ENCODE results near the gene CEACAM20.
"Not testable (repeated sequence)": the region's sequence is repeated elsewhere in the genome, so short reads cannot be mapped to it uniquely, and the experiment has no call there.

CEACAM20 gene

GRCh38 chr19:44529536-44529935 lies at the start of gene CEACAM20:
TSS of gene CEACAM20 (minus strand) at chr19:44529675. CDS start at chr19:44529509, 166 bp downstream.
- no peaks in the 10 kb centered on the region for H3K36me3 Mint-ChIP-seq
- H3K9me3 Mint-ChIP-seq (ENCODE audit: low read depth), result peaks cover 4% of the 10 kb centered on the region
- H3K4me1 Mint-ChIP-seq (ENCODE audit: low read depth), result no peaks in the 10 kb centered on the region
- H3K27ac Mint-ChIP-seq, result no peak within 1 kb of the TSS
- H3K27me3 Mint-ChIP-seq, result peaks cover 17% of the 10 kb centered on the region
- H3K4me3 Mint-ChIP-seq, result no peak within 1 kb of the TSS

GRCh38 chr19:44577566-44577874 lies 48.0 kb upstream of the CEACAM20 start:
- H3K4me3 Mint-ChIP-seq, result no peak overlapping the region
- no peaks in the 10 kb centered on the region for H3K4me1 Mint-ChIP-seq (ENCODE audit: low read depth)

GRCh38 chr19:44576843-44577565 lies 47.5 kb upstream of the CEACAM20 start:
- Mint-ChIP-seq H3K36me3 (no peaks in the 10 kb centered on the region), H3K4me3 (no peak overlapping the region), H3K9me3 (ENCODE audit: low read depth) (no peaks in the 10 kb centered on the region), H3K27me3 (peaks cover 2% of the 10 kb centered on the region), H3K4me1 (ENCODE audit: low read depth) (no peaks in the 10 kb centered on the region), H3K27ac (no peak overlapping the region)

More at GRCh38 chr19:44577566-44577874, 48.0 kb upstream of the CEACAM20 start:
- Mint-ChIP-seq H3K9me3 (ENCODE audit: low read depth) (no peaks in the 10 kb centered on the region), H3K27ac (no peak overlapping the region), H3K36me3 (no peaks in the 10 kb centered on the region), H3K27me3 (peaks cover 4% of the 10 kb centered on the region)

- Mint-ChIP-seq H3K27ac (no peak overlapping the region), H3K4me1 (ENCODE audit: low read depth) (no peaks in the 10 kb centered on the region), H3K27me3 (peaks cover 8% of the 10 kb centered on the region), H3K36me3 (no peaks in the 10 kb centered on the region), H3K9me3 (ENCODE audit: low read depth) (no peaks in the 10 kb centered on the region), H3K4me3 (no peak overlapping the region)
Measured at GRCh38 chr19:44575116-44575700, 45.7 kb upstream of the CEACAM20 start.

GRCh38 chr19:44574186-44574950 lies 44.9 kb upstream of the CEACAM20 start:
- peaks cover 10% of the 10 kb centered on the region for H3K27me3 Mint-ChIP-seq
- H3K36me3 Mint-ChIP-seq, result no peaks in the 10 kb centered on the region
- H3K27ac Mint-ChIP-seq, result no peak overlapping the region
- H3K4me1 Mint-ChIP-seq (ENCODE audit: low read depth), result no peaks in the 10 kb centered on the region
- no peak overlapping the region for H3K4me3 Mint-ChIP-seq
- H3K9me3 Mint-ChIP-seq (ENCODE audit: low read depth), result no peaks in the 10 kb centered on the region

- no peaks in the 10 kb centered on the region for H3K4me1 Mint-ChIP-seq (ENCODE audit: low read depth)
Measured at GRCh38 chr19:44573627-44574026, 44.2 kb upstream of the CEACAM20 start.

GRCh38 chr19:44573183-44573582 lies 43.7 kb upstream of the CEACAM20 start:
- Mint-ChIP-seq H3K4me1 (ENCODE audit: low read depth) (no peaks in the 10 kb centered on the region), H3K27me3 (peaks cover 14% of the 10 kb centered on the region), H3K9me3 (ENCODE audit: low read depth) (no peaks in the 10 kb centered on the region)

More at GRCh38 chr19:44573627-44574026, 44.2 kb upstream of the CEACAM20 start:
- Mint-ChIP-seq H3K36me3 (no peaks in the 10 kb centered on the region), H3K27me3 (peaks cover 13% of the 10 kb centered on the region), H3K9me3 (ENCODE audit: low read depth) (no peaks in the 10 kb centered on the region), H3K4me3 (no peak overlapping the region), H3K27ac (no peak overlapping the region)

GRCh38 chr19:44572581-44572900 lies 43.1 kb upstream of the CEACAM20 start:
- H3K4me1 Mint-ChIP-seq (ENCODE audit: low read depth), result no peaks in the 10 kb centered on the region
- peaks cover 19% of the 10 kb centered on the region for H3K27me3 Mint-ChIP-seq
- no peaks in the 10 kb centered on the region for H3K36me3 Mint-ChIP-seq
- H3K4me3 Mint-ChIP-seq, result no peak overlapping the region
- H3K27ac Mint-ChIP-seq, result no peak overlapping the region
- H3K9me3 Mint-ChIP-seq (ENCODE audit: low read depth), result no peaks in the 10 kb centered on the region

More at GRCh38 chr19:44573183-44573582, 43.7 kb upstream of the CEACAM20 start:
- Mint-ChIP-seq H3K4me3 (no peak overlapping the region), H3K27ac (no peak overlapping the region), H3K36me3 (no peaks in the 10 kb centered on the region)

GRCh38 chr19:44571830-44572580 lies 42.5 kb upstream of the CEACAM20 start:
- H3K36me3 Mint-ChIP-seq, result no peaks in the 10 kb centered on the region
- no peak overlapping the region for H3K4me3 Mint-ChIP-seq
- H3K4me1 Mint-ChIP-seq (ENCODE audit: low read depth), result no peaks in the 10 kb centered on the region
- H3K27me3 Mint-ChIP-seq, result peaks cover 20% of the 10 kb centered on the region
- H3K9me3 Mint-ChIP-seq (ENCODE audit: low read depth), result no peaks in the 10 kb centered on the region
- H3K27ac Mint-ChIP-seq, result no peak overlapping the region

GRCh38 chr19:44570984-44571684 lies 41.7 kb upstream of the CEACAM20 start:
- H3K4me3 Mint-ChIP-seq, result no peak overlapping the region
- no peaks in the 10 kb centered on the region for H3K4me1 Mint-ChIP-seq (ENCODE audit: low read depth)
- H3K36me3 Mint-ChIP-seq, result no peaks in the 10 kb centered on the region
- peaks cover 26% of the 10 kb centered on the region for H3K27me3 Mint-ChIP-seq
- no peaks in the 10 kb centered on the region for H3K9me3 Mint-ChIP-seq (ENCODE audit: low read depth)
- no peak overlapping the region for H3K27ac Mint-ChIP-seq

GRCh38 chr19:44570603-44570983 lies 41.1 kb upstream of the CEACAM20 start:
- no peaks in the 10 kb centered on the region for H3K9me3 Mint-ChIP-seq (ENCODE audit: low read depth)
- peaks cover 26% of the 10 kb centered on the region for H3K27me3 Mint-ChIP-seq
- H3K36me3 Mint-ChIP-seq, result no peaks in the 10 kb centered on the region
- H3K4me1 Mint-ChIP-seq (ENCODE audit: low read depth), result no peaks in the 10 kb centered on the region
- H3K4me3 Mint-ChIP-seq, result no peak overlapping the region
- no peak overlapping the region for H3K27ac Mint-ChIP-seq

- no peak overlapping the region for H3K27ac Mint-ChIP-seq
- H3K4me1 Mint-ChIP-seq (ENCODE audit: low read depth), result no peaks in the 10 kb centered on the region
- H3K4me3 Mint-ChIP-seq, result no peak overlapping the region
- H3K36me3 Mint-ChIP-seq, result no peaks in the 10 kb centered on the region
- no peaks in the 10 kb centered on the region for H3K9me3 Mint-ChIP-seq (ENCODE audit: low read depth)
- H3K27me3 Mint-ChIP-seq, result peaks cover 29% of the 10 kb centered on the region
Measured at GRCh38 chr19:44567745-44568144, 38.3 kb upstream of the CEACAM20 start.

GRCh38 chr19:44566984-44567383 lies 37.5 kb upstream of the CEACAM20 start:
- peaks cover 27% of the 10 kb centered on the region for H3K27me3 Mint-ChIP-seq
- H3K4me3 Mint-ChIP-seq, result no peak overlapping the region
- H3K36me3 Mint-ChIP-seq, result no peaks in the 10 kb centered on the region

GRCh38 chr19:44563086-44563655 lies 33.7 kb upstream of the CEACAM20 start:
- H3K4me1 Mint-ChIP-seq (ENCODE audit: low read depth); H3K27ac Mint-ChIP-seq; H3K4me3 Mint-ChIP-seq; H3K36me3 Mint-ChIP-seq; H3K9me3 Mint-ChIP-seq (ENCODE audit: low read depth): not testable (repeated sequence)
- H3K27me3 Mint-ChIP-seq, result peaks cover 18% of the 10 kb centered on the region

More at GRCh38 chr19:44566984-44567383, 37.5 kb upstream of the CEACAM20 start:
- Mint-ChIP-seq H3K27ac (no peak overlapping the region), H3K4me1 (ENCODE audit: low read depth) (no peaks in the 10 kb centered on the region), H3K9me3 (ENCODE audit: low read depth) (no peaks in the 10 kb centered on the region)
